ENCODE results near the gene BAIAP2L1.

The BAIAP2L1 gene

DNA sequence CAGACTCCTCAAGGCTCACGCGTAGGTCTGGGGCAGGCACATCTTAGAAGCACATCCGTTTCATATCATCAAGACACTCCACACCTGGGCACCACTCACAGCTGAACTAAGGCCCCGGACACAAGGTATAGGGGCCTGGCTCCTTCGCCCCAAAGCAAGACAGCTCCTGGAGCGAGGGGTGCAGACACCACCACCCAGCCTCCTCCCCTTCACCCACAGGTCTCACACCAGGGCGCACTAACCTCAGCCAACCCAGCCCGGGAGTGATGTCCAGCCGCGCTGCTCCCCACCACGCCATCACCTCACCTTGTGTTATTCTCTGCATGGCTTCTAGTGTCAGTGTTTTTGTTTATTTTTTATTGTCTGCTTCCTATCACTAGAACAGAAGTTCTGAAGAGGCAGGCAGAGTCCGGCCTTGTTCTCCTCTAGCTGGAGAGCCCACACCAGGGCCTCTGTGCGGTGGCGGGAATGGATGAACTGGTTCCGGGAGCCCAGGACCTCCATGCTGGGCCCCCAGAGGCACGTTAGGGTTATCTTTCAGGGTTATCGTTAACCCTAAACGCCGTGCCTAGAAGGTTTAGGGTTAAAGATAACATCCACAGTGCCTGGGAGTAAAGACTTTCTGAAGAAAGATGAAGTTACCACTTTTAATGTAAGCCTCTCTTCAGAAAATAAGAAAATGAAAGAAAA lies 97.6 kb downstream of the BAIAP2L1 start:
- no peak overlapping the region for H3K4me3 ChIP-seq (ENCODE audit: low read length)
- no peak for DNase-seq (ENCODE audit: low read depth, low spot score)

DNA sequence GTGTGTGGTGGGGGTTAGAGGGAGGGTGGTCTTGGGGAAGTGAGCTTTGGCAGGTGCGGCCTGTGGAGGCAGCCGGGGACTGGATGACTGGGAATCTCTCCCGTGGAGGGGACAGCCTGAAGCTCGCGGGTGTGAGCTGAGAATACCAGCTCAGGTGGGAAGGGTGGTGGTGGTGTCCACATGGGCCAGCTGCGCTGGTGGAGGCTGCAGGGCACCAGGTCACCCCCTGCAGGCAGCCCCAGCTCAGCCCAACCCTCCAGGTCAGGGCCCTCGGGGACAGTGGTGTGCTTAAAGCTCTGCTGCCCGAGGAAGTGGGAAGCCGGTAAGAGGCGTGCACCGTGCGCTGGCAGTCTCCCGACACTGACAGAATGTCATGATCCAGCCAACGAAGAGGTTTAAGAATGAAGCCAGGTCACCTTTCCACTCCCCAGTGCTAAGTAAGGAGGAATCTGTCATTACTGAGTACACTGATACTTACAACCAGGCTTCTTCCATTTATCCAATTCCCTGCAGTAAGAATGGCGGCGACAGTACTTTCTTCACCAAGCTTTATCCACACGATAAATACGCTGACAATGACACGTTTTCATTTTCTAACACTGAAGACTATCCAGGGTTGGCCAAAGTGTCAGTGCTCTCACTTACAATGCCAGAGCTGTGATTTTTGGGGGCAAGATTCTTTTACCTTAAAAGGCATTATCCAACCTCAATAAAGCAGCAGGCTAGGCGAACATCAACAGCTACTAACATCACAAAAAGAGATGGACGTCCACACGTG lies 99.0 kb downstream of the BAIAP2L1 start:
- H3K4me3 ChIP-seq (ENCODE audit: low read length) = no peak overlapping the region
- no peak for DNase-seq (ENCODE audit: low read depth, low spot score)

DNA sequence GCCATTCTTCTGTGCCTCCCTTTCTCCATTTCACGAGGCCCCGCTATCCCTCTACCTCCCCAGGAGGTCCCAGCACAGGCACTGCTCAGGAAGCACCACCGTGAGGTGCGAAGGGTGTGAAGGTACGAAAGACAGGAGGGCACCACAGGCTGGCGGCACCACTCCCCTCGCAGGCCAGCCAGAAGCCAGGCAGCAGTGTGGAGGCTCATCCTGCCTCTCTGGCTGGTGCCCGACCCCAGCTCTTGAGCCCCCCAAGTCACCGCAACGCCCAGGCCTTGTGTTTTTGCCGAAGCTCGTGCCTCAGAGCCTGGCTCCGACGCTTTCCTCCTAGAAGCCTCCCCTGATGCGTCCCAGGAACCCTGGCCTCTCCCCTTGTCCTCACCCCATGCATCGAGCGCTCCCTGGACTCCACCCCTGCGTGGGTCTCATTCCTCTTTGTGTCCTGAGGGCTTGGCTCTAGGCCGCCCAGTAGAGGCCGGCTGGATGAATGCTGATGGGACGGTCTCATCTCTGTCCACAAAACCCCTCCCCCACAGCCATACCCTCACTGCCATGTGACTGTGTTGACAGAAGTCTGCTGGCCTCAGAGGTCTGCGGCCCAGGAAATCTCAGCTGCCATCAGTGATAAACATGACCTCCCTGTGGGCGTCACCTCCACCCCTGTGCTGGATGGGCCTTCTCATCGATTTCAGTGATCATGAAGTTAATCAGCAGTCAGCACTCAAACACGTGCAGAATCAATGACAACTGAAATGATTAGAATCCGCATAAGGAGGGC lies 100.1 kb downstream of the BAIAP2L1 start:
- DNase-seq (ENCODE audit: low read depth, low spot score) = no peak

DNA sequence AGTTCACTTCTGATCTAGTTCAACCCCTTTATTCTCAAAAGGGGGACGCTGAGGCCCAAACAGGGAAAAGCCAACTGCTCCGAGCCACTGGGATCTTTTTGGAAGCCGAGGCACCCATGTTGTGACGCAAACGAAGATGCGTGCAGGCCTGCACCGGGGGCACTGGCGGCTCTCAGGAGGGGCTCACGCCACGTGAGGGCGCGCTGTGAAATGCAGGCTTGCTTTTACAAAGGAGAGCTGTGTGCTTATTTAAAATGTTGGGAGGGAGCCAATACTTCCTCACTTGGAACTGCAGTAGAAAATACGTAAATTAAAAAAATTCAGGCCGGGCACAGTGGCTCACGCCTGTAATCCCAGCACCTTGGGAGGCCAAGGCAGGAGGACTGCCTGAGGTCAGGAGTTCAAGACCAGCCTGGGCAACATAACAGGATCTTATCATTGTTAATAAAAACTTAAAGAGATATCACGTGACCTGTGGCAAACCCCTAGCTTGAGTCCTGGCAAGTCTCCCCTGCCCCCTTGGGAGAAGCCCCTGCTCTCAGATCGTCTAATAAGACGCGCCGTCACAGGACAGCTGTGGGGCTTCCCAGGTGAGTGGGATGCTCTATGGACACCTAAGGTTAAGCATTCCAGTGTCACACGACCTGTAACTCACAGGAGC lies 103.1 kb downstream of the BAIAP2L1 start:
- DNase-seq (ENCODE audit: low read depth, low spot score) = no peak
- H3K4me3 ChIP-seq (ENCODE audit: low read length) = no peak overlapping the region

More for the DNA sequence above, 100.1 kb downstream of the BAIAP2L1 start:
- no peak overlapping the region for H3K4me3 ChIP-seq (ENCODE audit: low read length)

DNA sequence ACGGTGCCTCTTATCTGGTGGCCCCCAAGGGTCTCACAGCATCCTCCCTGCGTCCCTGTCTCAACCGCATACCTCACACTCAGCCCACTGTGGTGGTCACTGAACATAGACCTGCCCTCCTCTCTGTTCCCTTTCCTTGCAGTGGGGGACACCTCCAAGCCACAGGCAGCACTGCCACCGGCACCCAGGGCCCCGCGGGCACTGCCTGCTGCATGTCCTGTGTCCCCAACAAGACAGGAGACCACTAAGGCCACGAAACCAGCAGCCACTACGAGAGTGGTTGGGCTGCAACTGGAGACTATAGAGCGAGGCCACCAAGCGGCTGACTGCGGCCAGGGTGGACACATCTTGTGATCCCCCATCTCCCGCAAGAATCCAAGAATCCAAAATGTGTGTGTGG lies 104.1 kb downstream of the BAIAP2L1 start:
- DNase-seq (ENCODE audit: low read depth, low spot score) = no peak
- H3K4me3 ChIP-seq (ENCODE audit: low read length) = no peak overlapping the region

- H3K4me3 ChIP-seq (ENCODE audit: low read length) = no peak overlapping the region
- DNase-seq (ENCODE audit: low read depth, low spot score) = no peak
Measured at GRCh38 chr7:98295467-98296192, 105.3 kb downstream of the BAIAP2L1 start.

DNA sequence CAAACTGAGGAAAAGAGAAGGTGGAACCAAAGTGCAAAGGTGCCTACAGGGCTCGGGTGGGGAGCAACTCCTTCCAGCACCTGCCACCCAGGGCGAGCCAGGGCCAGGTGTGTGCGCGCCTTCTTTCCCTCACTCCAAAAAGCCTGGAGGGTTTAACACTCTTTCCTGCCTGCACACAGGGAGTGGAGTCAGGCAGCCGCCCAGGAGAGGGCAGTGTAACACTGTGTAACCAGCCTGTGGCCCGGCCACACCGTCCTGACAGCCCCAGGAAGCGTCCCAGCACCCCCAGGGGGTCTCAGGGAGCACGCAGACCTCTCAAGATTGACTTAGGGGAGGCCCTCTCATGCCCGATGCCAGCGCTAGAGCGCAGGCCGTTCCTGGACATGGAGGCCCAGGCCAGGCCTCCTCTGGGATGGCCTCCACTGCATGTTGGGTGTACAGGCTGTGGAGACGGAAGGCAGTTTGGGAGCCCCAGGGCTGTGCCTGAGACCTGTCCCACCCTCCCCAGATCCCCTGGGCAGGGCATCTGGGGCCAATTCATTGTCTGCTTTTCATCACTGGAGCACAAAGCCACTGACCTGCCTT lies 106.0 kb downstream of the BAIAP2L1 start:
- no peak for DNase-seq (ENCODE audit: low read depth, low spot score)
- H3K4me3 ChIP-seq (ENCODE audit: low read length) = no peak overlapping the region

GRCh38 chr7:98294326-98294725 lies 106.6 kb downstream of the BAIAP2L1 start:
- no peak overlapping the region for H3K4me3 ChIP-seq (ENCODE audit: low read length)
- no peak for DNase-seq (ENCODE audit: low read depth, low spot score)

DNA sequence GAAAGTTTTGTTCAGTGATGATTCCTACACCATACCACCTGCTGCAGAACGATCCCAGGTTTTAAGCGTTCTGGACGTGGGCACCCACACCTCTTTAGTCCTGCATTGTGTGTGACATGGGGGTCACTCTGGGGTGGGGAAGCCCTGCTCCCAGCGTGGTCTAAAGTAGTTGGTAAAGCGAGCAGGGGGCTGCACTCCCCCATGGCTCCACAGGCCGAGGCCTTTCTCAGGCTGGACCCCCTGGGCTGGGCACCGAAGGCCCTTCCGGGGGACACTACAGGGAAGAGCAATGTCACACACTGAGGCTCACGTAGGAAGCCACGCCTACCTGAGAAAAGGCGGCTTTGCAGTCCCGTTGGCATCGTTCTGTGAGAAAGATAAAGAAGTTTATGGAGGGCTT lies 107.1 kb downstream of the BAIAP2L1 start:
- no peak for DNase-seq (ENCODE audit: low read depth, low spot score)
- no peak overlapping the region for H3K4me3 ChIP-seq (ENCODE audit: low read length)

- no peak overlapping the region for H3K4me3 ChIP-seq (ENCODE audit: low read length)
- DNase-seq (ENCODE audit: low read depth, low spot score) = no peak
Measured at GRCh38 chr7:98293265-98293664, 107.6 kb downstream of the BAIAP2L1 start.

GRCh38 chr7:98291717-98292116 lies 109.2 kb downstream of the BAIAP2L1 start:
- no peak overlapping the region for H3K4me3 ChIP-seq (ENCODE audit: low read length)
- DNase-seq (ENCODE audit: low read depth, low spot score) = no peak

DNA sequence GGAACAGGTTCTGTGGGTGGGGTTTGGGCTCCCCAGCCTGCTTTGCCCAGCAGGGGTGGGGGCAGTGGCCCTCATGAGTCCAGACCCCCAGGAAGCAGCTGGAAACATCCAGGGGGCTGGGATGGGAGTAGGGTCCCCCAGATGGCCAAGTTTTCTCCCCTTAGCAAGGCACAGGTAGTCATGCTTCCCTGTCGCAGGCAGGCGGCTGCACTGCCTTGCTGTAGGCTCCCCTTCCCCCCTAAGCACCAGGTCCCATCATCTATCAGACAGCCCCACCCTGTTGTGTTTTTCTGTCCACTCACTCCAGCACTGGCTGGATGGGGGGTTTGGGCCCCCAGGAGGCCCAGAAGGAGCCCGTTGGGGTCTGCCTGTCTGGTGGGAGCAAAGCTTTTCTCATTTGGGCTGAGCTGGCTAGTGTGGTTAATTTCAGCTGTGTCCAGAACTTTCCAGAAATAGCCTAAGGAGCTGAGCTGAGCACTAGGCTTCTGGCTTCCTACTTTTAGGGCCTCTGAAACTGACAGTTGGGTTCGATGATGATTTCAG lies 111.5 kb downstream of the BAIAP2L1 start:
- no peak for DNase-seq (ENCODE audit: low read depth, low spot score)
- no peak overlapping the region for H3K4me3 ChIP-seq (ENCODE audit: low read length)

GRCh38 chr7:98288064-98288823 lies 112.6 kb downstream of the BAIAP2L1 start:
- H3K4me3 ChIP-seq (ENCODE audit: low read length) = no peak overlapping the region
- no peak for DNase-seq (ENCODE audit: low read depth, low spot score)

DNA sequence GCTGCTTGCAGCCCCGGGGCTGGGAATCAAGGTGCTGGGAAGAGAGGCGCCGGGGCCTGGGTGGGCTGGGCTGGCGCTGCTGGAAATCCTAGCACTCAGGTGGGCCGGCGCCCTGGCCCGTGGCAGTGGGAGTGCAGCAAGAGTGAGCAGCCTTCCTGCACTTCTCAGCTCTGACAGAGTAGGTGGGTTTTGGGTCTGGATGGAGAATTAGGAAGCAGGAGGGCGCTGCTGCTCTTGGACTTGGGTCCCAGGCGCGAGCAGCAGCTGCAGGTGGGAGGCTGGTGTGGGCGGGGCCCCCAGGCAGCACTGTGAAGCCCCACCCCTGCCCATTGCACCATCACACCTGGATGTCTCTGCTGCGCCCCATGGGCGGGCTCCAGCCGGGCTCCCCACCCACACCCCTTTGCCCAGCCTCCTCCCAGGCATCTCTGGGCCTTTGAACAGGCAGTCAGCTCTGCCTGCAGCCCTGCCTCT lies 113.4 kb downstream of the BAIAP2L1 start:
- no peak for DNase-seq (ENCODE audit: low read depth, low spot score)
- no peak overlapping the region for H3K4me3 ChIP-seq (ENCODE audit: low read length)

GRCh38 chr7:98286701-98287485 lies 114.0 kb downstream of the BAIAP2L1 start:
- DNase-seq (ENCODE audit: low read depth, low spot score) = no peak
- no peak overlapping the region for H3K4me3 ChIP-seq (ENCODE audit: low read length)

DNA sequence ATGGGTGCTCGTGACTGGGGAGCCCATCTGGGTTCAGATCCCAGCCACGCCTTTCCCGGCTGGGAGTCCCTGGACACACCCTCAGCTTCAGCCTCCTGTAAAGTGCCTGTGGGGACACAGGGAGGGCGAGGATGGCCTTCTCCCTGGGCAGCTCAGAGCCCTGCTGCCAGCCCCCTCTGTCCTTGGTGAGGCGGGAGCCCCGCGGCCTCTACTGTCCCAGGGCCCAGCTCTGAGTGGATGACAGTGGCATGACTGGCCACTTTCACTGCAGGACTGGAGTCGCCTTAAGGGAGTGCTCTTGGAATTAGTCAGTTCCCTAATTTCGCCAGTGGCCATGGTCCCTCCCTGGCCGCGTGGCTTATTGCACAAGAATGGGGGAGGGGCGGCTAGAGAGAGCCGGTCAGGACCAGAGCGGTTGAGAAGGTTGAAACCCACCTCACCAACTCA lies 114.8 kb downstream of the BAIAP2L1 start:
- DNase-seq (ENCODE audit: low read depth, low spot score) = no peak
- no peak overlapping the region for H3K4me3 ChIP-seq (ENCODE audit: low read length)

All from Jurkat, Clone E6-1 (cell line).